OCI-M1 (cell line): ENCODE data around the gene IGFBPL1.
A peak's percentile ranks its signal among the peaks of the same experiment; 100 is the strongest.

Source experiments
- DNase-seq: peaks from one replicate; lab custom pipeline; 2025; lab: John Stamatoyannopoulos, UW

Gene IGFBPL1

GRCh38 chr9:38395653-38396370 lies 28.4 kb downstream of the IGFBPL1 start:
- DNase-seq, result no peak

- no peak for DNase-seq
These were observed 29.8 kb downstream of the IGFBPL1 start for GRCh38 chr9:38394416-38394815.

- DNase-seq, result no peak
These were observed 31.0 kb downstream of the IGFBPL1 start for GRCh38 chr9:38393128-38393796.

- DNase-seq, result peak; percentile 87
These were observed 31.8 kb downstream of the IGFBPL1 start, which contains the start of gene ALDH1B1 for GRCh38 chr9:38392235-38393127. ALDH1B1 (plus strand) TSS chr9:38392702; CDS start chr9:38395749, 3,047 bp downstream.

GRCh38 chr9:38391278-38392118 lies 32.8 kb downstream of the IGFBPL1 start:
- no peak for DNase-seq

- no peak for DNase-seq
These were observed 33.4 kb downstream of the IGFBPL1 start for GRCh38 chr9:38390851-38391250.

GRCh38 chr9:38390442-38390841 lies 33.8 kb downstream of the IGFBPL1 start:
- DNase-seq, result peak; percentile 69

GRCh38 chr9:38389313-38389712 lies 34.9 kb downstream of the IGFBPL1 start:
- DNase-seq, result no peak

GRCh38 chr9:38388283-38389223 lies 35.7 kb downstream of the IGFBPL1 start:
- DNase-seq, result no peak

GRCh38 chr9:38387751-38388150 lies 36.5 kb downstream of the IGFBPL1 start:
- no peak for DNase-seq

GRCh38 chr9:38387066-38387465 lies 37.2 kb downstream of the IGFBPL1 start:
- no peak for DNase-seq

- DNase-seq, result no peak
These were observed 37.8 kb downstream of the IGFBPL1 start for GRCh38 chr9:38386319-38386895.

GRCh38 chr9:38385896-38386295 lies 38.4 kb downstream of the IGFBPL1 start:
- no peak for DNase-seq

GRCh38 chr9:38384990-38385848 lies 39.0 kb downstream of the IGFBPL1 start:
- no peak for DNase-seq

- DNase-seq, result no peak
These were observed 42.1 kb downstream of the IGFBPL1 start for GRCh38 chr9:38382141-38382540.

GRCh38 chr9:38380872-38381534 lies 43.3 kb downstream of the IGFBPL1 start:
- peak; percentile 32 for DNase-seq

- no peak for DNase-seq
These were observed 43.9 kb downstream of the IGFBPL1 start for GRCh38 chr9:38380230-38380871.
